Urothelium cell line (cell line): ENCODE data around the gene PBX2.
"Not testable (repeated sequence)": the region's sequence is repeated elsewhere in the genome, so short reads cannot be mapped to it uniquely, and the experiment has no call there.

Experiments
- DNase-seq: peaks from one replicate; pipeline ENCODE4 v3.0.0; 2011; ENCODE audit warnings: low spot score, mixed read lengths
- FAIRE-seq: peaks from 2 replicates; lab custom pipeline; 2011; peaks lifted over from hg19 to GRCh38; lab: Jason Lieb, UNC

Gene PBX2

DNA sequence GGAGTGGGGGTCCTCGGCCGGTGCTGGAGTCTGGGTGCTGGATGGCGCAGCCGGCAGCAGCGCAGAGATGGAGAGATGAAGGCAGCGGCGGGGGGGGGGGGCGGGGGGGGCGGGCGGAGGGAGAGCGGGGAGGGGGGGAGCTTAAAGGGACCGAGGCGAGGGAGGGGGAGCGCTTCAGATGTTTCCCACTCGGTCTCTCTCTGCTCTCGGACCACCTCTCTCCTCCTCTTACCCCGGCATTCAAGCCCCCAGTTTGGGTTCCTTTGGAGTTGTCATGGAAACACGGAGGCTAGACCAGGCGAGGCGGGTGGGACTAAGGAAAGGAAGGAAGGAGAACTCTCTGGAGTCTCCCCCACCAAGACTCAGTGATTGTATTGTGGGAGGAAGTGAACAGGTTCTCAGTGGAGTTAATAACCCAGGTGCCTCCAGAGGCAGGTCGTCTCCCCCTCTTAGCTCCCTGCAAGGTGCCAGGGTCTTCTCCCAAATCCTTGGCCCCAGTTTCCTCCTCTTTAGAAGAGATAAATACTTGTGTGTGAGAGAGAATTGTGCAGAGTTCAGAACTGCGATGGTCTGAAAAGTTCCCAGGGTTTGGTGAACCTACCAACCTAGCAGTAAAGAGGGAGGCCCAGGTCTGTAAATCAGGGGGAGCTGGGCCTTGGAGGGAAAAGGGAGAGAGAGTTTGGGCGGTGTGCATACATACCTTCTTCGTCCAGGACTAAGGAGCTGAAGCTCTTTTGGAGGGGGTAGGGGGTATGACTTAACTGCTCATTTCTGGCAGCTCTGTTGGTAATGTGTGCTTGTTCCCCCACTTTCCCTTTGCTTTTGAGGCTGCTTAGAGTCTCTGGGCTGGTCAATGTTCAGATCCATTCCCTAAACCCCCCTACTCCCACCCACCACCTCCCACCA is 37.9 kb downstream of the PBX2 start, which contains the start of gene PRRT1:
Gene PRRT1, minus strand, starts transcription at position 77 of the 906 bp plus-strand sequence. CDS start 112 bp downstream, outside the sequence.
- FAIRE-seq (no peak), DNase-seq (peak; percentile 52)

DNA sequence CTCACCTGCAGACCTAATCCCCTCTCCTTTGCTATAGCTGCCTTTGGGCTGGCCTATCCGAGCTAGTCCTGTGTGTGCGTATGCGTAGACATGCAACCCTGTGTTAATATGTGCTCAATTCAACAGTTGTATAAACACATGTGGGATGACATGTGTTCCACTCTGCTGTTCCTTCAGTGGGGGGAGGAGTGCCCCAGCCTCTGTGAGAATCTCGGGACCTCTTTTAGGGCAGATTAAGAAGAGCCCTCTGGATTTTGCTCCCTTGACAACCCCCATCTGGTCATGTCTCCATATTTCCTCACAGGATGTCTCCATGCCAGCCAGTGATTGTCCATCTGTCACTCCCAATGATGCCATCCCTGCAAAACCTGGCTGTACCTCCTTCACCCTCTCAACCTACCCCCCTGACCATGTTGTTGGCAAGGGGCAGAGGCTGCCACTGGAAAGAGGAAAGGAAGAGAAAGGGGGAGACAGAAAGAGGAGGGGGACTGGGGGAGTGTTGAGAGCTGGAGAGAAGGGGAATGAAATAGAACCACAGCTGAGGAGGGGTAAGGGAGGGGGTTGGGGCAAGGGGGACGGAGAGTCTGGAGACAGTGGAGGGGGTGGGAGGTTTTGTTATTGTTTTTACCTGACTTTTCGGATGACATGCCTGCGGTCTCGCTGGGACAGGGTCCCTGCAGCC is 38.7 kb downstream of the PBX2 start:
- no peak for DNase-seq
- FAIRE-seq, result no peak

DNA sequence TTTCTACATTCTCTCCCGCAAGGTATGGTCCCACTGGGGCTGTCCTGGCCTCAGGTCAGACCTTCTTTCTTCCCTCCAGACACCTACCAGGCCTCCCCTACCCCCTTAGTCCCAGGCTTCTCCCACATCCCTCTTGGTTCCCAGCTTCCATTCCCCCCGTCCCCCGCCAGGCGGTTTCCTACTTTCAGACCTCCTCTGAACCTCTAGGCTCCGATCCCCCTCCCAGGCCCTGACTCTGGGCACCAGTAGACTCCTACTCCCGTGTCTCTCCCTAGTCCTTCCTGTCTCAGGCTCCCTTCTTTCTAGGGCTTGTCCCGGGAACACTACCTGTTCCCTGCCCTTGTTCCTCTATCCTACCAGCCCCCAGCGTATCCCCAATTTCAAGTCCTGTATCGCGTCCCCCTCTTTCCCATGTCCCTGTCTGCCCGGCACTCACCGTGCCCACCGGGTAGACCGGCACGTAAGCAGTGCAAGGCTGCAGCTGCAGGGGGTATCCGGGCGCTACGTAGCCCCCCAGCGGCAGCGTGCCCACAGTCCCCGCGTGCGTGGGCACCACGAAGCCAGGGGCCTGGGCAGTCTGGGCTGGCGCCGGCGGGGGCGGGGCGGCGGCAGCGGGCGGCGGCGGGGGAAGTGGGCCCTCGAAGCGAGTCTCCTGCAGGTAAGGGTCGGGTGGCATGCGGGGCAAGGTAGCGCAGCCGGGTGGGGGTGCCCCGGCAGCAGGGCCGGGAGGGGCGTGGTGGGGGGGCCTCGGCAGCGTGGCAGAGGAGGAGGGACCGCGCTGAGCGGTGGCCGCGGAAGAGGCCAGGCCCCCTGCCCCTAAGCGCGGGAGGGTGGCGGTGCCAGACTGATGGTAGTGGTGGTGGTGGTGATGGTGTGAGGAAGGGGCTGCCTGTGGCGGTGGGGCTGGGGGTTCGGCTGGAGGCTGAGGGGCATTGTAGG is 39.8 kb downstream of the PBX2 start:
- no peak for FAIRE-seq
- no peak for DNase-seq

DNA sequence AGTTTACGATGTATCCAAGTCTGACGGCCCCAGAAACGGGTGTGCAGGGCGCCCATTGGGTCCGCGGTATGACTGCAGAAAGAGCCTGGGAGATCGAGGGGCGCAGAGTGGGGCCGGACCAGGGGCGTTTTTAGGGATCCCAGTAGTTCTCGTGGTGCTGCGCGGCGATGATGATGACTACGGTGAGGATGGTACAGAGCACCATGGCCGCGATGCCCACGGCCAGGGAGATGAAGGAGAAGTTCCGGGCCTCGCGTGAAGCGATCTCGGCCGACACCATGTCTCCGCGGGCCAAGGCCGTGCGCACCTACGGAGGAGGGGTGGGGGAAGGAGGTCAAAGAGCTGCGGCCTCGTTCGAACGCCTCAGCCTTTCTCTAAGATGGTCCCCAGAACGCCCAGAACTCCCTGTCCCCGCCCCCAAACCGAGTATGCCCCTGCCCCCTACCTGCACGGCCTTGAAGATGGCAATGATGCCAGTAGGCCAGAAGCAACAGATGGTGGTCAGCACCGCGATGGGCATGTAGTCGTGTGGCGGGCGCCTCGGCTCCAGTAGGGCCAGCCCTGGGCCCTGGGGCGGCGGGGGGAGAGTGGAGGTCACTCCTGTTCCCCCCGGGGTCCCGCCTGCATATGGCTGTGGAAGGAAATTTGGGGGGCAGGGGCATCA is 40.8 kb downstream of the PBX2 start:
- FAIRE-seq (no peak), DNase-seq (no peak)

DNA sequence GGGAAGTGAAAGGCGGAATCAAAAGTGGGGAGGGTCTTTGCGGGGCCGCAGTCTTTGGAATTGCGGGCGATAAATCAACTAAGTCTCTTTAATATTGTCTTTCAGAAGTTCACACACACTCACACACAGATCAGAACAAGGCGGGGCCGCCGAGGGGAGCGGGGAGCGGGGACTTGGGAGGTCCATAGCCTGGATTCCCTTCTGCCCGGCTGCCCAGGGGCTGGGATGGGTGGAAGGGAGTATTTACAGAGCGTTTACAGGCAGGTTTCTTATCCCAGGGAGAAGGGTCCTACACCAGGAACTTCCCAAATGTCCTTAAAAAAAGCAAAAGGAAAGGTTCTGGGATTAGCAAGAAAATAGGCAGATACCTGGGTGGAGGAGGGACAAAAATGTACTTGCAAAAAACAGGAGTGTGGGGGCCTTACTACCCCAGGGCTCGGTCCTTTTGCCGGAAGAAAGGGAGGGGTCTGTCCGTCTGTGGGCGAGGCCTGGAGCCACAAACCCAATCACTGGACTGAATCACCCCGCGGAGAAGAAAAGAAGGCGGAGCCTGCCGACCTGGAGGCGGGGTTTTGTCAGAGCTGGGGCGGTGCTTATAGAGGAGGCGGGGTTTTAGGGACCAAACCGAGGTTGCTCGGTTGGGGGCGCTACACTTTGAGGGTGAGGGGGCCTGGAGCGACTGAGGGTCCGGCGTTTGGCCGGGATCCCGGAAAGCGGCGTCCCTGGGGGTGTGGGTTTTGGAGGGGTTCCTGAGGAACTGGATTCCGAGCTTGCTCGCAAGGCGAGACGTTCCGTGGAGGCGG is 41.5 kb downstream of the PBX2 start:
- DNase-seq, result no peak
- no peak for FAIRE-seq

DNA sequence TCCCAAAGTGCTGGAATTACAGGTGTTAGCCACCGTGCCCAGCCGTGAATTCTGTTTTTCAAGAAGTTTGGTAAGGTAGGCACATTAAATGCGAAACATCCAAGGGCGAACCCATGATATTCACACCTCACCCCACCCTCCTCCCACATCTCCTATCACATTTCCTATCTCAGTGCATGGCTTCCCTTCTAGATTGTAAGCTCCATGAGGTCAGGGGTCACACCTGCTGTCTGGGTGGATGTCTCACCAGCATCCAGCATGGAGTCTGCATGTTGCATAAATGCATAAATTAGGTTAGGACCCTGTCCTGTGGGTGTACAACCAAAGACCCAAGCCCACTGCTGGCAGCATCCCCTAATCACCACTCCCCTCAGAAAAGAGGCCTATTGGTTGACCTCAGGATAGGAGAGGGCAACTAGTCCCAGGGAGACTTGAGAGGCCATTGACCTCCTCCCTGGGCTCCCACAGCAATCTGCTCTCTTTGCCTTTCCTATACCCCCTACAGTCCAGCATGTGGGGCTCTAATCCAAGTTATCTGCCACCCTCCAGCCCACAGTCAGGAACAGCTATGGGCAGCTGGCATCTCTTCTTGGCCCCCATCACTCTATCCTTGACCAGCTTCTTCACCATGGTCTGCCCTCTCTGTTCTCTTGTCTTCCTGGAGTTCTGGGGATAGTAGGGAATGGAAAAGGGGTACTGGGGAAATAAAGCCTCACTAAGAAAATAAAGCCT is 42.4 kb downstream of the PBX2 start:
- no peak for FAIRE-seq

DNA sequence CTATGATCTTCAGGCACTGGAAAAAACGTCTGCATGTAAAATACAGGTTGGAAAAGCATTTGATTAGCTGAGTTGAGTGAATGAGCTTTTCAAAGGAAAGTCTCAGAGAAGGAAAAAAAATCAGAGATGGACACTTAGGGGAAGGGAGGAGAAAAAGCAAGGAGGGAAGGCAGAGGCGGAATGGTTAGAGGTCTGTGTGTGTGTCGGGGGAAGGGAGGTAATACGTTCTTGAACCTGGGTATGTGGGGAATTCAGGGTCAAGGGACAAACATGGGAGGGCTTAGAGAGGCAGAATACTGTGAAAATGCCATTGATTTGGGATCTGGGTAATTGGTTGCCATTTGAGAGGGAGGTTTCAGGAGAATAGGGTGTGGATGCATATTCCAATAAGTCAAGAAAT is 43.3 kb downstream of the PBX2 start:
- FAIRE-seq (no peak), DNase-seq (no peak)

More for the DNA sequence above, 42.4 kb downstream of the PBX2 start:
- no peak for DNase-seq

DNA sequence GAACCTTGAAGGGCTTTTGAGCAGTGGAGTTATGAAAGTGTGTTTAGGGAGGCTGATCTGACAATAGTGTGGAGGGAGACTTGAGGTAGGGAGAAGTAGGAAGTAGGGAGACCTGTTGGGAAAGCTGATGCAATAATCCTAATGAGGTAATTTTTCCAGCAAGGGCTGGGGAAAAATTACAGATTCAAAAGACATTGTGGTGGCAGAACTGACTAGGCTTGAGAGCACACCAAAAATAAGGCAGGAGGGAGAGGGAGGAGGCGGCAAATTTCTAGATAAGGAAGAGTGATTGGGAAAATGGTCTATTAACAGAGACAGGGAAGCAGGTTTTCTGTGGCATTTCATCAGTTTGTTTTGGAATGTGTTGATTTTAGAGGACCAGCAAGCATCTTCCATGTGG is 43.7 kb downstream of the PBX2 start:
- FAIRE-seq, result no peak
- no peak for DNase-seq

DNA sequence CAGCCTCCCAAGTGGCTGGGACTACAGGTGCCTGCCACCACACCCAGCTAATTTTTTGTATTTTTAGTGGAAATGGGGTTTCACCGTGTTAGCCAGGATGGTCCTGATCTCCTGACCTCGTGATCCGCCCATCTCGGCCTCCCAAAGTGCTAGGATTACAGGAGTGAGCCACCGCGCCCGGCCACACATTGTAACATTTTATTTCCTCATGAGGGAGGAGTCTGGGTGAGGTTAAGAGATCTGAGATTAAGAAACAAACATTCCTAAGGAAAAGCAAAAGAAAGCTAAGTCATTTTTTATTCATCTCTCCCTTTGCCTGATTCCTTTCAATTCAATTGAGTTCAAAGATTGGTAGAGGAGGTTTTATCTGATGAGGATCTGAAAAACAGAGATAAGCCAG is 45.8 kb downstream of the PBX2 start:
- not testable (repeated sequence) for FAIRE-seq, DNase-seq

DNA sequence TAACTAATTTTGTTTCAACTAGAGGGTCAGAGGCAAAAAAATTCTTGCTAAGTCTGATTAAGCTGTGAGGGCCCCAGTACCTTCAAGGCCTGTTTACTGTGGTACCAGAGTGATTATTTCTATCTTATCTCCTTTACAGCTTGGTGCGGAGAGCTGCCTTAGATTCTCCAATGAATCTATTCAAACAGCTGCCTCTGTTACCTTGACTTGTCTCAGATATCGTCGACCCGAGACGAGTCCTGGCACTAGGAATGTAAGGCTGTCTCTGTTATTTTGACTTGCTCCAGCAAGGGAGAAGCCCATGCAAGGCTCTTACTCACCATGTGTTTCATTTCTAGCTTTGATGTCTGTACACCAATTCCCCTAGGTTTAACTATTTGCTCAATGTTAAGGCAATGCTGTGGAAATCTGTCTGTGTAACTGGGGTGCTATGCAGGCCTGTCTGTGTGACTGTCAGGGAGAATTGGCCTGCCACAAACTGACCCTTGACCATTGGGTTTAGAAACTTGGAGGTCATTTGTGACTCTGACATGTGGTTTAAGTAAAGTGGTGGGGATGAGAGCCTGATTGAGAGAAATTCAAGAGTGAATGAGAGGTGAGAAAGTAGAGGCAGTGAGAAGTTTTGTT is 49.5 kb downstream of the PBX2 start:
- DNase-seq, result no peak
- FAIRE-seq, result no peak

DNA sequence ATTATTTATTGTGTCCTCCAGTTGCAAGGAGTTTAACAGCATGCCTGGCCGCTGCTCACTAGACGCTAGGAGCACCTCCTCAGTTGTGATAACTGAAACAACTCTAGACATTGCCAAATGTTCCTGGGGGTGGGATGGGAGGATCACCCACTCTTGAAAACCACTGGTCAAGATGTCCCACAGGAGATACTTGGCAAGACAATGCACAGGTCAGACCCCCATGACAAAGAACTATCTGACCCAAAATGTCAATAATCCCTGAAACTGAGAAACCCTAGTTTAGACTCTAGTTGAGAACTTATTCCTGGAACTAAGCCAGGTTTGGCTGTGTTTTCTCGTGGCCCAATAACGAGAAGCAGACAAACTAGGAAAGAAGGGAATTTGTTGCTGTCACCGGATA is 50.4 kb downstream of the PBX2 start:
- DNase-seq (no peak), FAIRE-seq (no peak)

DNA sequence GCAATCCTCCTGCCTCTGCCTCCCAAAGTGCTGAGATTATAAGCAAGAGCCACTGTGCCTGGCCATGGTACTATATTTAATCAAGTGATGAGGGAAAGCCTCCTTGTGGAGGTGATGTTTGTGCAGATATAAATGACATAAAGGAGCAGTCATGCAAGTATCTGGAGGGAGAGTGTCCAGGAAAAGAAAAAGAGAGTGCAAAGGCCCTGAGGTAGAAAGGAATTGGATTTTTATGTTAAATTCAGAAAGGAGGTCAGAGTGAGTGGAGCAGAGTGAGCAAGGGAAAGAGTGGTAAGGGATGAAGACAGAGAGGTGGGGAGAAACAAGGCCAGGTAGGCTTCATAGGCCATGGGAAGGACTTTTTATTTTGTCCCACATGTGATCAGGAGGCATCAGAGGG is 52.5 kb downstream of the PBX2 start:
- DNase-seq (no peak), FAIRE-seq (no peak)
